Raji (cell line): Measurements from ENCODE around the gene CLCN3.

Source experiments
- POLR2A ChIP-seq: IDR thresholded peaks from 2 replicates; pipeline ENCODE4 v1.6.1; 2011; ENCODE audit warnings: low read depth, low read length, control low read depth; ENCODE audit not compliant: insufficient read depth

Gene CLCN3

GRCh38 chr4:169619958-169620879 lies at the start of gene CLCN3:
TSS of gene CLCN3 (plus strand) at chr4:169620578. CDS start at chr4:169635929, 15,351 bp downstream.
- peak; percentile 91 for TF ChIP-seq POLR2A

- no peak for TF ChIP-seq POLR2A
These were observed 48.9 kb upstream of the CLCN3 start for GRCh38 chr4:169571435-169571834.

GRCh38 chr4:169573889-169574288 lies 46.5 kb upstream of the CLCN3 start:
- TF ChIP-seq POLR2A = no peak

- TF ChIP-seq POLR2A = no peak
These were observed 38.2 kb upstream of the CLCN3 start for GRCh38 chr4:169582203-169582602.

GRCh38 chr4:169582706-169583105 lies 37.7 kb upstream of the CLCN3 start:
- TF ChIP-seq POLR2A = no peak

- no peak for TF ChIP-seq POLR2A
These were observed 36.8 kb upstream of the CLCN3 start for GRCh38 chr4:169583563-169583962.

GRCh38 chr4:169593050-169593560 lies 27.3 kb upstream of the CLCN3 start:
- TF ChIP-seq POLR2A = no peak

- no peak for TF ChIP-seq POLR2A
These were observed 25.7 kb upstream of the CLCN3 start for GRCh38 chr4:169594560-169595195.

GRCh38 chr4:169601016-169601771 lies 19.2 kb upstream of the CLCN3 start:
- TF ChIP-seq POLR2A = no peak

GRCh38 chr4:169603312-169603711 lies 17.1 kb upstream of the CLCN3 start:
- TF ChIP-seq POLR2A = no peak

- no peak for TF ChIP-seq POLR2A
These were observed 16.1 kb upstream of the CLCN3 start for GRCh38 chr4:169604131-169604900.

- no peak for TF ChIP-seq POLR2A
These were observed 15.5 kb upstream of the CLCN3 start for GRCh38 chr4:169604903-169605331.

- TF ChIP-seq POLR2A = no peak
These were observed 9.2 kb upstream of the CLCN3 start for GRCh38 chr4:169611157-169611556.
